Right lobe of liver (tissue), 4 donors: ENCODE measurements around the gene METTL25B.

Experiments used
- CTCF ChIP-seq, 4 donors: fragments of 200-600 bp in 3 of 4; fragments of 450-650 bp in 1 of 4; IDR thresholded peaks; one replicate each; pipeline versions ENCODE4 v1.5.1 to v1.8.0; 2016 to 2022; ENCODE audit warnings: antibody characterized with exemption in 4 of 4, mild to moderate bottlenecking in 2 of 4
- POLR2A ChIP-seq: fragments of 450-650 bp; IDR thresholded peaks from one replicate; pipeline ENCODE4 v1.6.1; 2017; ENCODE audit warnings: antibody characterized with exemption, mild to moderate bottlenecking
- donor health status: DM: no; HTN: no; CAD: no.
- donor health status: DM: no; HTN: no; CAD: no.
- donor health status: DM: no; HTN: yes; CAD: no.

DNA sequence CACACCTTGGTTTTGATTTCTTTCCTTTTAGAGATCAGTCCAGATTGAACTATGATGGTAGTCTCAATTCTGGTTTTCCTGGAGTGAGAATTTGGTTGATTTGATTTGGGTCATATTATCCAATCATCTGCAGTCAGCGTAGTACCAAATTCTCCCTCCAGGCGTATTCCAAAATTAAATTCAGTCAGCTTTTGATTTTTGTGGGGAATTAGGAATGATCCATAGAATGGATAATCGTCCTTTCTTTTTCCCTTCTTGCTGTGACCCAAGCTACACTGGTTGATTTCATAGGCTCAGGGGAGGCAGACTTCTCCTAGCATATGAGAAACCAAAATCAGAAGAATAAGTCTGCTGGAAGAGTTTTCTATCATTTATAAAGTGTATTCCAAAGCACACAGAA is 44.0 kb downstream of the METTL25B start:
- no peak for TF ChIP-seq CTCF (IDR thresholded peaks at IDR 0.05)
- TF ChIP-seq POLR2A = no peak
